PC-3 (cell line): Measurements from ENCODE around the gene NCKIPSD. TPM values are rescaled to one million over a fixed set of nuclear protein-coding genes. Genes with fewer than 3 reads are reported as not detected.

ENCODE experiments used
- ATAC-seq: fragments of 200-7000 bp; cut with Tn5 transposase; 2 replicates; pipeline ENCODE4 v1.9.1; 2020; ENCODE audit warnings: mild to moderate bottlenecking, moderate library complexity
- BruUV-seq: library from RNA; stranded (reverse); fragments of 400-500 nt; replicated peaks from 2 replicates; lab custom pipeline; 2021; lab: Mats Ljungman, UMichigan
- CTCF ChIA-PET: fragments of 300-600 bp; sonication (Branson Sonifier 250); formaldehyde crosslinking; loops from one replicate; lab custom pipeline; 2022; ENCODE audit warnings: antibody characterized with exemption; lab: Charles Lee
- POLR2A ChIA-PET: fragments of 300-600 bp; sonication (Branson Sonifier 250); formaldehyde crosslinking; loops from one replicate; lab custom pipeline; 2022; ENCODE audit warnings: antibody characterized with exemption; ENCODE audit not compliant: unreplicated experiment; lab: Charles Lee
- DNase-seq: peaks from one replicate; pipeline ENCODE4 v3.0.0-alpha.2; 2015
- H2AFZ ChIP-seq: fragments of 300-600 bp; sonication (generic); 2 replicates; pipeline ENCODE4 v1.6.0; 2016; ENCODE audit warnings: antibody characterized with exemption, low read length
- H3F3A ChIP-seq: fragments of 300-600 bp; sonication (generic); one replicate; pipeline ENCODE4 v1.6.0; 2017; ENCODE audit warnings: antibody characterized with exemption, low read length, control low read depth, mild to moderate bottlenecking; ENCODE audit not compliant: unreplicated experiment
- H3K27ac ChIP-seq: fragments of 300-600 bp; sonication (generic); 2 replicates; pipeline ENCODE4 v1.5.1; 2016; ENCODE audit warnings: mild to moderate bottlenecking, low read length
- H3K27me3 ChIP-seq: fragments of 300-600 bp; sonication (generic); 2 replicates; pipeline ENCODE4 v1.6.1; 2016; ENCODE audit warnings: low read length, mixed read lengths
- H3K36me3 ChIP-seq: fragments of 300-600 bp; sonication (generic); 2 replicates; pipeline ENCODE4 v1.6.1; 2016; ENCODE audit warnings: low read depth, mixed run types, low read length, mixed read lengths
- H3K4me1 ChIP-seq: fragments of 300-600 bp; sonication (generic); 2 replicates; pipeline ENCODE4 v1.5.1; 2016; ENCODE audit warnings: low read length; ENCODE audit not compliant: insufficient read depth
- H3K4me2 ChIP-seq: fragments of 300-600 bp; sonication (generic); 2 replicates; pipeline ENCODE4 v1.6.0; 2016; ENCODE audit warnings: low read length
- H3K4me3 ChIP-seq: fragments of 300-600 bp; sonication (generic); 2 replicates; pipeline ENCODE4 v1.5.1; 2016; ENCODE audit warnings: mild to moderate bottlenecking, low read length, mixed read lengths
- H3K79me2 ChIP-seq: fragments of 300-600 bp; sonication (generic); 2 replicates; pipeline ENCODE4 v1.6.1; 2017; ENCODE audit warnings: low read length, mixed read lengths
- H3K9ac ChIP-seq: fragments of 300-600 bp; sonication (generic); 2 replicates; pipeline ENCODE4 v1.6.0; 2016; ENCODE audit warnings: mild to moderate bottlenecking, low read length
- H3K9me2 ChIP-seq: fragments of 300-600 bp; sonication (generic); replicated peaks from 2 replicates; pipeline ENCODE4 v1.6.1; 2016; ENCODE audit warnings: mixed run types, low read length, mixed read lengths
- H3K9me3 ChIP-seq: fragments of 300-600 bp; sonication (generic); 2 replicates; pipeline ENCODE4 v1.6.1; 2016; ENCODE audit warnings: low read length, mixed read lengths
- H4K20me1 ChIP-seq: fragments of 300-600 bp; sonication (generic); 2 replicates; pipeline ENCODE4 v1.6.1; 2016; ENCODE audit warnings: low read length, mixed read lengths
- EZH2 ChIP-seq: fragments of 300-600 bp; sonication (generic); IDR thresholded peaks from one replicate; pipeline ENCODE4 v1.6.1; 2017; ENCODE audit warnings: antibody characterized with exemption, mild to moderate bottlenecking, low read length; ENCODE audit not compliant: unreplicated experiment
- EZH2phosphoT487 ChIP-seq: fragments of 300-600 bp; sonication (generic); IDR thresholded peaks from 2 replicates; pipeline ENCODE4 v1.6.1; 2018; ENCODE audit warnings: mild to moderate bottlenecking, antibody characterized with exemption, low read length, borderline replicate concordance
- intact Hi-C: fragments of 100-400 bp; cut with micrococcal nuclease; formaldehyde crosslinking; loops from 2 replicates; pipeline ENCODE4 v1.9.0; 2023
- total RNA-seq: library from RNA; depleted of rRNA; stranded (reverse); fragments of >200 nt; gene quantifications from 2 replicates; pipeline ENCODE4 v1.2.3, GENCODE V29; 2014
- TF ChIP-seq, protein P1 (sequence below): fragments of 300-600 bp; sonication (generic); conservative IDR thresholded peaks from 2 replicates; pipeline ENCODE4 v1.5.1; 2017; ENCODE audit warnings: antibody characterized with exemption, low read depth, mild to moderate bottlenecking, low read length

The NCKIPSD gene
- total RNA-seq, 1 experiment from 2014 or later, result 66.8 TPM

GRCh38 chr3:48662145-48662752, 23.5 kb downstream of the NCKIPSD start:
- Histone ChIP-seq H2AFZ (no peak overlapping the region), H3K4me3 (no peak overlapping the region), H3K9me3 (no peaks in the 10 kb centered on the region), H3K4me1 (peaks cover 9% of the 10 kb centered on the region), H3K36me3 (no peaks in the 10 kb centered on the region), H3K4me2 (no peak overlapping the region), H3K9ac (no peak overlapping the region), H3K9me2 (no peaks in the 10 kb centered on the region), H3K27me3 (no peaks in the 10 kb centered on the region), H3K79me2 (no peaks in the 10 kb centered on the region), H3F3A (no peaks in the 10 kb centered on the region), H4K20me1 (no peaks in the 10 kb centered on the region), H3K27ac (no peak overlapping the region)
- TF ChIP-seq EZH2phosphoT487, result no peak
- POLR2A ChIA-PET, result interaction anchor here (0.7 kb wide), 1 partner anchor 221 kb away, joined by 3 read pairs; no protein-coding TSS in a partner anchor
- intact Hi-C loops, result no loop called here
- CTCF ChIA-PET, result interaction anchor here (0.6 to 0.7 kb wide), 2 partner anchors 27 to 216 kb away, joined by 3 read pairs; partner anchors contain the start of genes ATRIP and SLC26A6
- ATAC-seq (no peak), DNase-seq (no peak)
- BruUV-seq, result no TSS peak

DNA sequence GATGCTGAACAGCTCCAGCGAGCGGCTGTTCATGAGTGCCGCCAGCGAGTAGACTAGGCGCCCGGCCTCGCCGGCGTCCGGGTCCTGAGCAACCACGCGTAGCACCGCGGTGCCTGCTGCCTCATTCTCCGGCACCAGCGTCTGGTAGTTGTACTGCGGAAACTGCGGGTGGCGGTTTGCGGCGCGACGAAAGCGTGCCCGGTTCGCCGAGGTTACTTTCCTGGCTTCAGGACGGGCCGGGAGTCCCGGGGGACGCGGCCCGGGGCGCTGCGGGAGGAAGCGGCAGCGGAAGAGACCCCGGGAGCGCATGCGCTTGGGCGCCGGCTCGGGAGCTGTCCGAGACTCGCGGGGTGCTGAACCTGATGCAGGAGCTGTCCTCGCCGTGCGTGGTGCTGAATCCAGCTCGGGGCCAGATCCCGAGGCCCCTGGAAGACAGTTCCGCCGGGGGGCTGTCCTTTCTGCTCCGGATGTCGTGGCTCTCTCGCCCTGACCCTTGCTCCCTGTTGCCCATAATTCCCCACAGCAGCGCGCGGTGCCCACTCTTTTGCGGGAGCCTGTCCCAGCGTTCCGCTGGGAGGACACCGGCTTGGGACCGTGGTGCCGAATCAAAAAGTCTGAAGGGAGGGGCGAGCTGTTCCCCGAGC, 24.1 kb downstream of the NCKIPSD start:
- Histone ChIP-seq H3K9me2 (no peaks in the 10 kb centered on the region), H3K4me1 (peaks cover 9% of the 10 kb centered on the region), H3K27me3 (no peaks in the 10 kb centered on the region), H3K36me3 (no peaks in the 10 kb centered on the region), H3K4me2 (no peak overlapping the region), H3F3A (no peaks in the 10 kb centered on the region), H3K27ac (no peak overlapping the region), H3K9me3 (no peaks in the 10 kb centered on the region), H3K9ac (no peak overlapping the region), H3K4me3 (no peak overlapping the region), H3K79me2 (no peaks in the 10 kb centered on the region), H4K20me1 (no peaks in the 10 kb centered on the region), H2AFZ (no peak overlapping the region)
- DNase-seq (peak; percentile 40), ATAC-seq (no peak)
- ChIA-PET CTCF (interaction anchor here (0.6 to 0.7 kb wide), 2 partner anchors 26 to 215 kb away, joined by 3 read pairs; partner anchors contain the start of genes ATRIP and SLC26A6), POLR2A (interaction anchor here (0.7 kb wide), 1 partner anchor 221 kb away, joined by 3 read pairs; no protein-coding TSS in a partner anchor)
- BruUV-seq, result no TSS peak
- TF ChIP-seq EZH2 (no peak), EZH2phosphoT487 (no peak)
- TF ChIP-seq, protein P1, sequence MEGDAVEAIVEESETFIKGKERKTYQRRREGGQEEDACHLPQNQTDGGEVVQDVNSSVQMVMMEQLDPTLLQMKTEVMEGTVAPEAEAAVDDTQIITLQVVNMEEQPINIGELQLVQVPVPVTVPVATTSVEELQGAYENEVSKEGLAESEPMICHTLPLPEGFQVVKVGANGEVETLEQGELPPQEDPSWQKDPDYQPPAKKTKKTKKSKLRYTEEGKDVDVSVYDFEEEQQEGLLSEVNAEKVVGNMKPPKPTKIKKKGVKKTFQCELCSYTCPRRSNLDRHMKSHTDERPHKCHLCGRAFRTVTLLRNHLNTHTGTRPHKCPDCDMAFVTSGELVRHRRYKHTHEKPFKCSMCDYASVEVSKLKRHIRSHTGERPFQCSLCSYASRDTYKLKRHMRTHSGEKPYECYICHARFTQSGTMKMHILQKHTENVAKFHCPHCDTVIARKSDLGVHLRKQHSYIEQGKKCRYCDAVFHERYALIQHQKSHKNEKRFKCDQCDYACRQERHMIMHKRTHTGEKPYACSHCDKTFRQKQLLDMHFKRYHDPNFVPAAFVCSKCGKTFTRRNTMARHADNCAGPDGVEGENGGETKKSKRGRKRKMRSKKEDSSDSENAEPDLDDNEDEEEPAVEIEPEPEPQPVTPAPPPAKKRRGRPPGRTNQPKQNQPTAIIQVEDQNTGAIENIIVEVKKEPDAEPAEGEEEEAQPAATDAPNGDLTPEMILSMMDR, result no peak
- intact Hi-C loops, result no loop called here

DNA sequence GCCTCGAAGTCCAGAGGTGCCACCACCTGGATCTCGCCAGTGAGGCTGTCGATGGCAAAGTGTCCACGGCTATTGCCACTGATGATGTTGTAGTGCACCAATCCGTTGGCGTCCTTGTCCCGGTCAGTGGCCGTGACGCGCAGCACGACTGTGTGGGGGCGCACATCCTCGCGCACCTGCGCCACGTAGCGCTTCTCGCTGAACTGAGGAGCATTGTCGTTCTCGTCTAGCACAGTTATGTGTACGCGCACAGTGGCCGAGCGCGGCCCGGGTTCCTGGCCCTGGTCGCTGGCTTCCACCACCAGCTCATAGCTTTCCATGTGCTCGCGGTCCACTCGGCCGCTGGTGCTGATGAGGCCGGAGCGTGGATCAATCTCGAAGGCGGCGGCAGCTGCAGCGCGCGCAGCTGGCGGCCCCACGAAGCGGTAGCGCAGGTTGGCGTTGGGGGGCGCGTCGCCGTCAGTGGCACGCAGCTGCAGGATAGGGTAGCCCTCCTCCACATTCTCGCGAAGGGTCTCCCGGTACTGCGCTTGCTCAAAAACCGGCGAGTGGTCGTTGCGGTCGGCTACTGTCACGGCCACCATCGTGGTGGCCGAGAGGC, 24.8 kb downstream of the NCKIPSD start:
- intact Hi-C loops, result no loop called here
- H3K4me2 ChIP-seq, result no peak overlapping the region
- CTCF ChIA-PET, result no interaction called here
- H3K9me2 ChIP-seq, result no peaks in the 10 kb centered on the region
- H3K79me2 ChIP-seq, result no peaks in the 10 kb centered on the region
- H3K4me1 ChIP-seq, result peaks cover 9% of the 10 kb centered on the region
- no peaks in the 10 kb centered on the region for H4K20me1 ChIP-seq
- POLR2A ChIA-PET, result no interaction called here
- no peak for ATAC-seq
- H3K9ac ChIP-seq, result no peak overlapping the region
- H3K27ac ChIP-seq, result no peak overlapping the region
- H3K36me3 ChIP-seq, result no peaks in the 10 kb centered on the region
- TF ChIP-seq, protein P1, result no peak
- TF ChIP-seq EZH2 (no peak), EZH2phosphoT487 (no peak)
- DNase-seq, result no peak
- H3K9me3 ChIP-seq, result no peaks in the 10 kb centered on the region
- H2AFZ ChIP-seq, result no peak overlapping the region
- no peak overlapping the region for H3K4me3 ChIP-seq
- BruUV-seq, result no TSS peak
- H3K27me3 ChIP-seq, result no peaks in the 10 kb centered on the region
- no peaks in the 10 kb centered on the region for H3F3A ChIP-seq
